ENCODE data around the gene SFT2D1.
"Not testable (repeated sequence)": the region's sequence is repeated elsewhere in the genome, so short reads cannot be mapped to it uniquely, and the experiment has no call there.

SFT2D1 gene

GRCh38 chr6:166366921-166367320 is 24.6 kb upstream of the SFT2D1 start:
- Mint-ChIP-seq H3K27me3 (ENCODE audit: low read depth, poor library complexity) (no peaks in the 10 kb centered on the region), H3K36me3 (ENCODE audit: low read depth) (peaks cover 4% of the 10 kb centered on the region), H3K4me3 (no peak overlapping the region)

GRCh38 chr6:166365806-166366205 is 23.5 kb upstream of the SFT2D1 start:
- H3K27ac Mint-ChIP-seq = no peak overlapping the region
- no peaks in the 10 kb centered on the region for H3K27me3 Mint-ChIP-seq (ENCODE audit: low read depth, poor library complexity)
- peaks cover 2% of the 10 kb centered on the region for H3K4me1 Mint-ChIP-seq
- H3K4me3 Mint-ChIP-seq = no peak overlapping the region
- H3K9me3 Mint-ChIP-seq = no peaks in the 10 kb centered on the region
- no peak for DNase-seq
- no peak for TF ChIP-seq CTCF (IDR thresholded peaks at IDR 0.05)
- peaks cover 4% of the 10 kb centered on the region for H3K36me3 Mint-ChIP-seq (ENCODE audit: low read depth)

More at GRCh38 chr6:166366921-166367320, 24.6 kb upstream of the SFT2D1 start:
- Mint-ChIP-seq H3K9me3 (no peaks in the 10 kb centered on the region), H3K27ac (no peak overlapping the region), H3K4me1 (no peaks in the 10 kb centered on the region)
- no peak for DNase-seq
- no peak for TF ChIP-seq CTCF (IDR thresholded peaks at IDR 0.05)

GRCh38 chr6:166365221-166365620 is 22.9 kb upstream of the SFT2D1 start:
- Mint-ChIP-seq H3K4me1 (peaks cover 4% of the 10 kb centered on the region), H3K36me3 (ENCODE audit: low read depth) (peaks cover 4% of the 10 kb centered on the region), H3K4me3 (no peak overlapping the region), H3K27ac (no peak overlapping the region), H3K9me3 (no peaks in the 10 kb centered on the region), H3K27me3 (ENCODE audit: low read depth, poor library complexity) (no peaks in the 10 kb centered on the region)
- no peak for TF ChIP-seq CTCF (IDR thresholded peaks at IDR 0.05)
- DNase-seq = no peak

GRCh38 chr6:166364456-166364855 is 22.1 kb upstream of the SFT2D1 start:
- Mint-ChIP-seq H3K36me3 (ENCODE audit: low read depth) (peaks cover 4% of the 10 kb centered on the region), H3K4me1 (peaks cover 4% of the 10 kb centered on the region), H3K4me3 (no peak overlapping the region), H3K9me3 (no peaks in the 10 kb centered on the region), H3K27me3 (ENCODE audit: low read depth, poor library complexity) (no peaks in the 10 kb centered on the region), H3K27ac (no peak overlapping the region)
- TF ChIP-seq CTCF (IDR thresholded peaks at IDR 0.05) = no peak
- DNase-seq = no peak

GRCh38 chr6:166362427-166362826 is 20.1 kb upstream of the SFT2D1 start:
- H3K27me3 Mint-ChIP-seq (ENCODE audit: low read depth, poor library complexity); H3K36me3 Mint-ChIP-seq (ENCODE audit: low read depth); H3K4me1 Mint-ChIP-seq; H3K27ac Mint-ChIP-seq; DNase-seq; H3K4me3 Mint-ChIP-seq: not testable (repeated sequence)
- H3K9me3 Mint-ChIP-seq = peaks cover 10% of the 10 kb centered on the region

GRCh38 chr6:166361077-166361429 is 18.7 kb upstream of the SFT2D1 start:
- peaks cover 4% of the 10 kb centered on the region for H3K4me1 Mint-ChIP-seq
- H3K27me3 Mint-ChIP-seq (ENCODE audit: low read depth, poor library complexity) = peaks cover 10% of the 10 kb centered on the region
- no peak for TF ChIP-seq CTCF (IDR thresholded peaks at IDR 0.05)
- H3K4me3 Mint-ChIP-seq = no peak overlapping the region
- DNase-seq = no peak
- peaks cover 4% of the 10 kb centered on the region for H3K36me3 Mint-ChIP-seq (ENCODE audit: low read depth)
- peaks cover 10% of the 10 kb centered on the region for H3K9me3 Mint-ChIP-seq
- H3K27ac Mint-ChIP-seq = no peak overlapping the region
